Measurements from ENCODE around the gene ZNF503. TPM values are rescaled to one million over a fixed set of nuclear protein-coding genes. Genes with fewer than 3 reads are reported as not detected.
A peak's percentile ranks its signal among the peaks of the same experiment; 100 is the strongest.

Gene ZNF503
- under 1 TPM; 0.35 to 0.80 TPM for total RNA-seq

GRCh38 chr10:75401569-75402485 lies at the start of gene ZNF503:
Gene ZNF503, minus strand, starts transcription at chr10:75401764. Its CDS starts 345 bp downstream, at chr10:75401419.
- H3K27me3 Mint-ChIP-seq = peaks cover 75% of the 10 kb centered on the region
- DNase-seq (peak; percentile 67), ATAC-seq (peak; percentile 54)
- H3K4me1 Mint-ChIP-seq = peaks cover 25% of the 10 kb centered on the region
- H3K36me3 Mint-ChIP-seq = no peaks in the 10 kb centered on the region
- CTCF ChIA-PET = interaction anchor here (0.5 to 1.8 kb wide), 3 partner anchors 28 to 1048 kb away, joined by 3 to 7 read pairs (median 3); no protein-coding TSS in a partner anchor
- H3K9me3 Mint-ChIP-seq (ENCODE audit: low read depth) = no peaks in the 10 kb centered on the region
- no peak within 1 kb of the TSS for H3K27ac Mint-ChIP-seq
- H3K4me3 Mint-ChIP-seq = peak within 1 kb of the TSS; percentile 72

- CTCF ChIA-PET = no interaction called here
- Mint-ChIP-seq H3K4me1 (no peaks in the 10 kb centered on the region), H3K36me3 (no peaks in the 10 kb centered on the region), H3K27me3 (no peaks in the 10 kb centered on the region), H3K9me3 (ENCODE audit: low read depth) (no peaks in the 10 kb centered on the region), H3K4me3 (no peak overlapping the region), H3K27ac (no peak overlapping the region)
- ATAC-seq (no peak), DNase-seq (no peak)
These were observed 49.4 kb upstream of the ZNF503 start for GRCh38 chr10:75450644-75451640.

GRCh38 chr10:75450075-75450445 lies 48.5 kb upstream of the ZNF503 start:
- H3K27ac Mint-ChIP-seq = no peak overlapping the region
- ATAC-seq = no peak
- H3K4me1 Mint-ChIP-seq = no peaks in the 10 kb centered on the region
- DNase-seq = no peak
- H3K36me3 Mint-ChIP-seq = no peaks in the 10 kb centered on the region
- H3K9me3 Mint-ChIP-seq (ENCODE audit: low read depth) = no peaks in the 10 kb centered on the region
- H3K4me3 Mint-ChIP-seq = no peak overlapping the region
- CTCF ChIA-PET = no interaction called here
- H3K27me3 Mint-ChIP-seq = no peaks in the 10 kb centered on the region

GRCh38 chr10:75449382-75450074 lies 48.0 kb upstream of the ZNF503 start:
- Mint-ChIP-seq H3K4me3 (no peak overlapping the region), H3K27ac (no peak overlapping the region), H3K36me3 (no peaks in the 10 kb centered on the region), H3K9me3 (ENCODE audit: low read depth) (no peaks in the 10 kb centered on the region), H3K27me3 (no peaks in the 10 kb centered on the region), H3K4me1 (no peaks in the 10 kb centered on the region)
- DNase-seq (no peak), ATAC-seq (no peak)
- CTCF ChIA-PET = no interaction called here

GRCh38 chr10:75448166-75448565 lies 46.6 kb upstream of the ZNF503 start:
- ATAC-seq (no peak), DNase-seq (no peak)
- H3K27me3 Mint-ChIP-seq = no peaks in the 10 kb centered on the region
- CTCF ChIA-PET = no interaction called here
- H3K27ac Mint-ChIP-seq = no peak overlapping the region
- H3K36me3 Mint-ChIP-seq = no peaks in the 10 kb centered on the region
- H3K4me1 Mint-ChIP-seq = no peaks in the 10 kb centered on the region
- peaks cover 4% of the 10 kb centered on the region for H3K9me3 Mint-ChIP-seq (ENCODE audit: low read depth)
- no peak overlapping the region for H3K4me3 Mint-ChIP-seq

- ATAC-seq = no peak
- Mint-ChIP-seq H3K9me3 (ENCODE audit: low read depth) (peaks cover 4% of the 10 kb centered on the region), H3K27ac (no peak overlapping the region), H3K4me1 (no peaks in the 10 kb centered on the region), H3K27me3 (peaks cover 2% of the 10 kb centered on the region), H3K36me3 (no peaks in the 10 kb centered on the region), H3K4me3 (no peak overlapping the region)
- DNase-seq = no peak
- CTCF ChIA-PET = no interaction called here
These were observed 44.9 kb upstream of the ZNF503 start for GRCh38 chr10:75446508-75446907.

GRCh38 chr10:75444781-75445386 lies 43.3 kb upstream of the ZNF503 start:
- H3K27me3 Mint-ChIP-seq = peaks cover 2% of the 10 kb centered on the region
- peaks cover 4% of the 10 kb centered on the region for H3K9me3 Mint-ChIP-seq (ENCODE audit: low read depth)
- no peak for ATAC-seq
- no peak overlapping the region for H3K4me3 Mint-ChIP-seq
- CTCF ChIA-PET = no interaction called here
- H3K27ac Mint-ChIP-seq = no peak overlapping the region
- H3K36me3 Mint-ChIP-seq = no peaks in the 10 kb centered on the region
- no peaks in the 10 kb centered on the region for H3K4me1 Mint-ChIP-seq
- no peak for DNase-seq

GRCh38 chr10:75443362-75443761 lies 41.8 kb upstream of the ZNF503 start:
- no peaks in the 10 kb centered on the region for H3K36me3 Mint-ChIP-seq
- ATAC-seq (no peak), DNase-seq (no peak)
- CTCF ChIA-PET = no interaction called here
- H3K27me3 Mint-ChIP-seq = peaks cover 2% of the 10 kb centered on the region
- H3K4me3 Mint-ChIP-seq = no peak overlapping the region
- H3K4me1 Mint-ChIP-seq = no peaks in the 10 kb centered on the region
- peaks cover 4% of the 10 kb centered on the region for H3K9me3 Mint-ChIP-seq (ENCODE audit: low read depth)
- no peak overlapping the region for H3K27ac Mint-ChIP-seq

GRCh38 chr10:75441682-75442081 lies 40.1 kb upstream of the ZNF503 start:
- no peak overlapping the region for H3K4me3 Mint-ChIP-seq
- DNase-seq (no peak), ATAC-seq (no peak)
- H3K4me1 Mint-ChIP-seq = no peaks in the 10 kb centered on the region
- CTCF ChIA-PET = no interaction called here
- peaks cover 4% of the 10 kb centered on the region for H3K9me3 Mint-ChIP-seq (ENCODE audit: low read depth)
- peaks cover 5% of the 10 kb centered on the region for H3K27me3 Mint-ChIP-seq
- no peaks in the 10 kb centered on the region for H3K36me3 Mint-ChIP-seq
- H3K27ac Mint-ChIP-seq = no peak overlapping the region

- ATAC-seq = no peak
- Mint-ChIP-seq H3K27me3 (peaks cover 5% of the 10 kb centered on the region), H3K9me3 (ENCODE audit: low read depth) (peaks cover 4% of the 10 kb centered on the region), H3K4me1 (no peaks in the 10 kb centered on the region), H3K27ac (no peak overlapping the region), H3K4me3 (no peak overlapping the region), H3K36me3 (no peaks in the 10 kb centered on the region)
- no peak for DNase-seq
- CTCF ChIA-PET = no interaction called here
These were observed 39.6 kb upstream of the ZNF503 start for GRCh38 chr10:75441196-75441595.

- Mint-ChIP-seq H3K27ac (no peak overlapping the region), H3K4me1 (no peaks in the 10 kb centered on the region), H3K36me3 (no peaks in the 10 kb centered on the region), H3K9me3 (ENCODE audit: low read depth) (peaks cover 4% of the 10 kb centered on the region), H3K4me3 (no peak overlapping the region), H3K27me3 (peaks cover 5% of the 10 kb centered on the region)
- no peak for ATAC-seq
- no peak for DNase-seq
- CTCF ChIA-PET = no interaction called here
These were observed 38.8 kb upstream of the ZNF503 start for GRCh38 chr10:75440271-75440793.

GRCh38 chr10:75439811-75440210 lies 38.2 kb upstream of the ZNF503 start:
- Mint-ChIP-seq H3K4me3 (no peak overlapping the region), H3K9me3 (ENCODE audit: low read depth) (peaks cover 4% of the 10 kb centered on the region), H3K4me1 (no peaks in the 10 kb centered on the region)

GRCh38 chr10:75438275-75438674 lies 36.7 kb upstream of the ZNF503 start:
- Mint-ChIP-seq H3K4me3 (no peak overlapping the region), H3K9me3 (ENCODE audit: low read depth) (no peaks in the 10 kb centered on the region), H3K36me3 (no peaks in the 10 kb centered on the region), H3K4me1 (no peaks in the 10 kb centered on the region), H3K27ac (no peak overlapping the region), H3K27me3 (peaks cover 22% of the 10 kb centered on the region)
- ATAC-seq (no peak), DNase-seq (no peak)
- CTCF ChIA-PET = no interaction called here

More at GRCh38 chr10:75439811-75440210, 38.2 kb upstream of the ZNF503 start:
- peaks cover 10% of the 10 kb centered on the region for H3K27me3 Mint-ChIP-seq
- no peaks in the 10 kb centered on the region for H3K36me3 Mint-ChIP-seq
- CTCF ChIA-PET = no interaction called here
- no peak overlapping the region for H3K27ac Mint-ChIP-seq
- ATAC-seq = no peak
- DNase-seq = no peak

Measured in activated CD8-positive, alpha-beta memory T cell treated with anti-CD3 and anti-CD28 coated beads, Interleukin-2, amount 10 ng/mL, durations not matched to agents 7 days and 5 days (primary cell).